Measurements from ENCODE around the gene ARHGAP6.
"Not testable (repeated sequence)": the region's sequence is repeated elsewhere in the genome, so short reads cannot be mapped to it uniquely, and the experiment has no call there.

Gene ARHGAP6

DNA sequence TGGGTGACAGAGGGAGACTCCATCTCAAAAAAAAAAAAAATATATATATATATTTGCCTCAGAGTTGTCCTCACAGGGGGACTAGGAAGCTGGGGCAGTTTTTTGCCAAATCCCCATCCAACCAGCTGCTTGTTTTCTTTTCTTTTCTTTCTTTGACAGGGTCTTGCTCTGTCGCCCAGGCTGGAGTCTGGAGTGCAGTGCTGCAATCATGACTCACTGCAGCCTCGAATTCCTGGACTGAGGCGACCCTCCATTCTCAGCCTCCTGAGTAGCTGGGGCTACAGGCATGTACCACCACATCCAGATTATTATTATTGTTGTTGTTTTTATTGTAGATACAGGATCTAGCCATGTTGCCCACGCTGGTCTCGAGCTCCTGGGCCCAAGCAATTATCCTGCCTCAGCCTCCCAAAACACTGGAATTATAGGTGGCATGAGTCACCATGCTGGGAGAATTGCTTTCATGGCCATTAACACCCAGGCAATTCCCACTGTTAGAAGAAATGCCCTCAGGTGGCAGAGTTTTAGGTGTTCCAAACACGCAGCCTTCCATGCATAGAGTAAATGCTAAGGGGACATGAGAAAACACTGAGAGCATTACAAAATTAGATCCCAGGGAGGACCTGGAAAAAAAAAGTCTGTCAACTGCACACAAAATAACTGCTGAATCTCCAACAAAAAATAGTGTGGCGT, 98.0 kb downstream of the ARHGAP6 start:
- no peak for DNase-seq

DNA sequence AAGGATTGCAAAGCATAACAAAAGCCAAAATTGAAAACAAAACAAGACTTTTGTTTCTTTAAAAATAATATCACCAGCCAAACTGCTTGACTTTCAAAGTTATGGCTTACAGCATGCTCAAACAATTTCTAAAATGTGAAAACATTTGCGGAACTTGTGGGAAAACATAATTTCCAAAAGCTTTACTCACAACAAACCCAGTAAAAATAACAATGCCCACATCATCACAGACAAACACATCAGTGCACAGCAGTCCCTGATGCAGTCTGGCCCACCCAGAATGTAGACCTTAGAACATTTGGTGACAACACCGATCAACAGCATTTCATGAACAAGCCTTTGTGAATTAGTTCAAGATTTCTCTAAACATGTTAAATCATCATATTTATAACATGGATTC, 98.9 kb downstream of the ARHGAP6 start:
- DNase-seq = no peak

- no peak for DNase-seq
Observed at GRCh38 chrX:11566173-11566572, 99.5 kb downstream of the ARHGAP6 start.

- no peak for DNase-seq
Observed at GRCh38 chrX:11564546-11564945, 101.2 kb downstream of the ARHGAP6 start.

- DNase-seq = no peak
Observed at GRCh38 chrX:11562570-11562969, 103.2 kb downstream of the ARHGAP6 start.

- DNase-seq = peak; percentile 50
Observed at GRCh38 chrX:11558972-11559371, 106.7 kb downstream of the ARHGAP6 start.

DNA sequence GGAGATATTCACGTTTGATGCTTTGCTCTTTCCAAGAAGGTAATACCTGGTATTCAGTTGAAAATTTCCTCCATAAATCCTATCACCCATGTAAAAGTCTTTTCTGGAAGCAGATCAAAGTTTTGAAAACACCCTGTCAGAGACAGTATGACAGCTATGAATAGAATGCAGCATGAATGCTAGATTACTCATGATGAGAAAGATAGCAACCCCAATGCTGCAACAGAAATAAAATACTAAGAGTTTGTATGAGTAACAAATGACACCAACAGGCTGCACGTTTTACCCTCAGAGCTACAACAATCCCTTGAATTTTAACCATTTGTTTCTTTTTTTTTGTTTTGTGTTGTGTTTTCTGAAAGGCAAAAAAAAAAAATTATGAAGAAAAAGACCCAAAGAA, 108.6 kb downstream of the ARHGAP6 start:
- DNase-seq = no peak

- no peak for DNase-seq
Observed at GRCh38 chrX:11555759-11556158, 110.0 kb downstream of the ARHGAP6 start.

DNA sequence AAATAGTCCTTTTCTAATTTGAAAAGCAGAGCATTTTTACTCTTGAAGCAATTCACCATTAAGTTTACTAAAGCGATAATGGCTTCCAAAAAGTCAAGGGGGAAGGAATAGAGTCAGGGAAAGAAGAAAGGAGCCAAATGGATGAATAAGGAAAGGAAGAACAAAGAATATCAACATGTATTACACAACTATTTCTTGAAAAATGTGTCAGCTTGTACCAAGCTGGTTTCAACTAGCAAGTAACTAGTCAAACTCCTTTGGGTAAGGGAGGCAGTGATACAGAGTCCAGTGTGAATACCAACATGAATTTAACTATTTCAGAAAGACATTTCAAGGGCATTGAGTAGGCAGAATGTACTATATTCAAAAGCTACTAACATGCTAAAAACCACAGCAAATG, 112.1 kb downstream of the ARHGAP6 start:
- no peak for DNase-seq

DNA sequence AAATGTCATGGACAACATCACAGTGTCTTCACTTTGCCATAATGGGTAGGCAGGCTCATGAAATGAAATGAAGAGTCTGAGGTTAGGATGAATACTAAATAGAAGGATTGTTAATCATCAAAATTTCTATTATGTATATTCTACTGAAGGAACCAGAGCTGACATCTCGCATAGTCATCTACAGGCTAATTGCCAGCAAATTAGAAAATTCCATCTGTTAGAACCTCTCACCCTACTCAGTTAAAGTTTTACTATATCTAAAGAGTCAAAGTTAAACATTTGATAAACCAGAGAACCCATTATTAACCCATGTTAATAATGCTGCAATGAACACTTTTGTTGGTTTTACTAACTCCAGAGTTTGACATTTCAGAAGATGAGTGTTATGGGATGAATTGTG, 114.6 kb downstream of the ARHGAP6 start:
- no peak for DNase-seq

DNA sequence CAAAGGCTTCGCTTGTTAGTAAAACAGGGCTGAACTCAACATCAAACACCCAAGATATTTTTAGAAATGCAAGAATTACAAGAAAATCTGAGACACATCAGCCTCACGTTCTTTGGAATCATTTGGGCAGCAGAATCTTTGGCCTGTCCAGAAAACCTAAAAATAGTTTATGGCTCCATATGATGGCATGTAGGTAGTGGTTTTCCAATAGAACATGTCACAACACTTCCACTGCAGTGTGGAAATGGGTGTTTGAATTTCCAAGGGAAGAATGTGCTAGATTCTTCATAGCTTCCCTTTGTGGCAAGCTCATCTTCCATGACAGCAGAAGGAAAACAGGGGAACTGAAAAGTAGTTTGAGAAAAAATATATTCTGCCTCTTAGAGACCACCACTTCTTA, 118.8 kb downstream of the ARHGAP6 start:
- no peak for DNase-seq

DNA sequence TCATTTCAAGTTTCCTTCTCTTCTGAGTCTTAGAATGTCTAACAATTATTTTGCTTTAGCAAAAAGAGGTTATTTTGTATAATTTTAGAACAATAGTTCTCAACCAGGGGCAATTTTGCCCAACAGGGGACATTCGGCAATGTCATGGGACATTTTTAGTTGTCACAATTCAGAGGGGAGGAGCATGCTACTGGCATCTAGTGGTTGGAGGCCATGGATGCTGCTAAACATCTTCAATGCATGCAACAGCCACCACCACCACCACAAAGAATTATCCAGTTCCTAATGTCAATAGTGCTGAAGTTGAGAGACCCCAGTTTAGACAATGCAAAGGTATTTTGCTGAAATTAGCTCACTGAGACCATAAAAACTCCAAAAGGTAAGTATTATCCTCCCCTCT, 122.5 kb downstream of the ARHGAP6 start:
- DNase-seq = no peak

GRCh38 chrX:11541510-11541909, 124.2 kb downstream of the ARHGAP6 start:
- no peak for DNase-seq

DNA sequence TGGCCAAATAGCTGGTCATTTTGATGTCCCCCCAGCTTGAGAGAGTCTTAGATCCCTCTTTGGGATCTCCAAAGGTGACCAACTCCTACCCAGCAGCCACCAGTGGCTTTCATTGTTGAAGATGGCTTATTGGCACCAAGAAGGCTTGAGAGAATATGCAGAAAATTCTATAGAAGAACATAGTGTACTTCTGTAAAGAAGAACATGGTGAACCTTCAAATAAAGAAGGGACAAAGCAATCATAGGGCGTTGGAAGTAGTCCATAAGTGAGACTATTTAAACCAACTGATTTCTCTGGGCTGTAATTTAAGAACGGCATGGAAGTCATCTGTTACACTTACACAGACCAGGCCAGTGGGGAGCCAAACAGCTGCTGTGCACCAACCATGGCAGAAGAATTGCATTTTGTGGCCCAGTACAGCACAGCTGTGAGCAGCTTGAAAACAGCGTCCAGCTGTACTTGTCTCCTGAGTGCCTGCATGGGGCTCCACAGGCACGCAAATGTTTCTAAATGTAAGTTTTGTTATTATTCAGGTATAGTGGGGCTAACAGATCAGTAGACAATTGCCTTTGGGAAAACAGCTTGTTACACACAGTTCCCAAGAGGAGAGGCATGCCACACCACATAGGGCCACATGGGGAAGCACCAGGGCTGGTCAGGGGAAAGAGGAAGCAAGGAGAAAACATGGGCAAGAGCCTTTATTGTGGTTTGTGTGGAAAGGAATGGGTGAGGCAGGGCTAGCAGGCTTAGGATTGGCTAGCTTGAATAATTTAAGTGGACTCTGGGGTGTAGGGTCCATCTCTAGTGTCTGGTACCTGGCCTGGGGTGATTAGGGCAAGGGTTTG, 125.0 kb downstream of the ARHGAP6 start:
- no peak for DNase-seq

- DNase-seq = no peak
Observed at GRCh38 chrX:11537141-11537540, 128.6 kb downstream of the ARHGAP6 start.

GRCh38 chrX:11535156-11535919, 130.4 kb downstream of the ARHGAP6 start:
- no peak for DNase-seq

DNA sequence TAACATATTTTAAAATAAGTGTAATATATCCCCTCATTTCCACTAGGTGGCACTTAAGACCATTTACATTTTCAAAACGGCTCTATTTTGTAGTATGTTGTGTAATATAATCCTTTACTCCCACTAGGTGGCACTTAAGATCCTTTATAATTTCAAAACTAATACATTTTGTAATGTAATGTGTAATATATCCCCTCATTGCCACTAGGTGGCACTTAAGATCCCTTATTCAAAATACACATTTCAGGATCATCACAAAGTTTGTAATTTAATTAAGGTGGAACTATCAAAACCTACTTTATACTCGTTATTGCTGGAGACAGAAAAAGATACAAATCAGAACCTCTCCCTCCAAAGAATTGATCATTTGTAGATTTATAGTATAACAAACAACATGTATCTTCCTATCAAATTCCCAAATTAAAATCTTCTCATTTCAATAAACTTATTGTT, 132.5 kb downstream of the ARHGAP6 start:
- DNase-seq = no peak

GRCh38 chrX:11532291-11533078, 133.2 kb downstream of the ARHGAP6 start:
- DNase-seq = no peak

DNA sequence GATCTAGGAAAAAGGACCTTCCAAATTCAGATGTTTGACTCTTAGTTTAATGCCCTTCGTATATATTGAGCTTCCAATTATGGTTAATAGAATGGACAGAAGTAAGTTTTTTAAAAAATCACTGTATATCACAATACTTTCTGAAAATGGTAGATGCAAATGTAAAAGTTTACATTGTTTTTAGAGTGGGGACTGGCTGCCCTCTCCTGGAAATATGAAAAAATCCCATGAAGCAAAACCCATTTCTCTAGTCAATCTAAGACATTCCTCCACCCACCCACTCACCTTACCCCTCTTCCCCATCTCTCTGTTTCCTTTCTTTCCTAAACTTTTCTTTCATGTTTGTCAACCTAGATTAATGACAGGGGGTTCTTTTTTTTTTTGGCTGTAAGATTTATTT, 134.5 kb downstream of the ARHGAP6 start:
- DNase-seq = no peak

GRCh38 chrX:11530621-11531020, 135.1 kb downstream of the ARHGAP6 start:
- no peak for DNase-seq

DNA sequence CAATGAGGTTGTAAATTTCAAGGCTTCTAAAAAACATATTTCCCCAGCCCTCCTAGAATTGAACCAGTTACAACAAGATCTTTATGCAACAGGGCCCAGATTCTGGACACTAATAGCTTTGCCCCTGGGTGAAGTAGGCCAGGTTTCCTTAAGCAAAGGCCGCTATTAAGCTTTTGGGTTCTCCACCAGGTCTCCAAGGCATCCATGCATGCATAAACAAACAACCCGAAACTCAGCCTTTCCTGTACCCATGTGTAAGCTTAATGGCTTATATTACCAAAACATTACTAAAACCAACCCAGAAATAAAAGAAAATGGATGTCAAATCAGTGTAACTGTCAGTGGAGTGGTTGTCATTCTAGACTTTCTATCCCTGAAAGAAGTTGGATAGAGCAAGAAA, 137.1 kb downstream of the ARHGAP6 start:
- no peak for DNase-seq

DNA sequence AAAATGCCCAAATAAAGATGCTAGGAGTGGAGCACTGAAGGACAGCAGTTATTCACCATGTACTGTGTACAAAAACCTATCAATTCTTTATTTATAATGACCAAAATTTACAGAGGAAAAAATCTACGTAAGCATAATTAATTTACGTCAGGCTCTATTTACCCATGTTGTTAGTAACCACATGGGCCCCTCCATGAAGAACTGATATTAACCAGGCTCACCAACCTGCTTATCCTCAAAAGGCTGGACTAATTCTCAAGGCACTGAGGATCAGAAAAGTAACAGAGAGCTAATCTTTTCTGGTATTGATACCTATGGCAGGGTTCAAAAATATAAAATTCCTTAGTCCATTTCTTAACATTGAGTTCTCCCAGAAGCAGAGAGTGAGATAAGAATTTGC, 140.0 kb downstream of the ARHGAP6 start:
- no peak for DNase-seq

DNA sequence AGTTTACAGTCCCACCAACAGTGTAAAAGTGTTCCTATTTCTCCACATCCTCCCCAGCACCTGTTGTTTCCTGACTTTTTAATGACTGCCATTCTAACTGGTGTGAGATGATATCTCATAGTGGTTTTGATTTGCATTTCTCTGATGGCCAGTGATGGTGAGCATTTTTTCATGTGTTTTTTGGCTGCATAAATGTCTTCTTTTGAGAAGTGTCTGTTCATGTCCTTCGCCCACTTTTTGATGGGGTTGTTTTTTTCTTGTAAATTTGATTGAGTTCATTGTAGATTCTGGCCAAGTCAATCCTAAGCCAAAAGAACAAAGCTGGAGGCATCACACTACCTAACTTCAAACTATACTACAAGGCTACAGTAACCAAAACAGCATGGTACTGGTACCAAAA, 146.5 kb downstream of the ARHGAP6 start:
- not testable (repeated sequence) for DNase-seq

Data from stimulated activated CD4-positive, alpha-beta T cell treated with anti-CD3 and anti-CD28 coated beads, Interleukin-4, amount 100 ng/mL, for 1 hour (primary cell).